ENCODE data around the gene GPC3. TPM values are rescaled to one million over a fixed set of nuclear protein-coding genes. Genes with fewer than 3 reads are reported as not detected.

Gene GPC3
- total RNA-seq, 1 experiment from 2014 or later = 0.24 TPM

- H3K4me1 ChIP-seq (ENCODE audit: insufficient read depth, low read length, poor library complexity, severe bottlenecking) = no peaks in the 10 kb centered on the region
- H3K4me3 ChIP-seq (ENCODE audit: low read depth, low read length, poor library complexity, severe bottlenecking) = no peak overlapping the region
- no peak for DNase-seq (ENCODE audit: low spot score)
- no TSS peak for BruUV-seq (replicated peaks)
- TF ChIP-seq CTCF (conservative IDR thresholded peaks at IDR 0.05; ENCODE audit: low read depth, low read length) = no peak
- TF ChIP-seq EZH2 (IDR thresholded peaks at IDR 0.05; ENCODE audit: borderline replicate concordance, low read depth, low read length, poor library complexity, severe bottlenecking) = no peak
- ChIA-PET POLR2A (ENCODE audit: low non-redundant PET) (no interaction called here), CTCF (interaction anchor here (0.6 kb wide), 1 partner anchor 303 kb away, joined by 4 read pairs; no protein-coding TSS in a partner anchor)
- no peaks in the 10 kb centered on the region for H3K36me3 ChIP-seq (ENCODE audit: insufficient read depth, low read length, poor library complexity, severe bottlenecking)
- H3K27me3 ChIP-seq (replicated peaks; ENCODE audit: insufficient read depth, low read depth, low read length, poor library complexity) = no peaks in the 10 kb centered on the region
- no peaks in the 10 kb centered on the region for H3K9me3 ChIP-seq (ENCODE audit: low read depth, low read length, poor library complexity, severe bottlenecking)
- H3K27ac ChIP-seq (ENCODE audit: low read depth, low read length, poor library complexity, severe bottlenecking) = no peak overlapping the region
- intact Hi-C loops (cut with micrococcal nuclease; ENCODE audit: unreplicated experiment) = no loop called here
Observed at GRCh38 chrX:133868250-133868649, 117.1 kb downstream of the GPC3 start.

- ChIA-PET CTCF (no interaction called here), POLR2A (ENCODE audit: low non-redundant PET) (no interaction called here)
- DNase-seq (ENCODE audit: low spot score) = no peak
- intact Hi-C loops (cut with micrococcal nuclease; ENCODE audit: unreplicated experiment) = no loop called here
- Histone ChIP-seq H3K9me3 (ENCODE audit: low read depth, low read length, poor library complexity, severe bottlenecking) (no peaks in the 10 kb centered on the region), H3K4me1 (ENCODE audit: insufficient read depth, low read length, poor library complexity, severe bottlenecking) (no peaks in the 10 kb centered on the region), H3K36me3 (ENCODE audit: insufficient read depth, low read length, poor library complexity, severe bottlenecking) (no peaks in the 10 kb centered on the region), H3K27me3 (replicated peaks; ENCODE audit: insufficient read depth, low read depth, low read length, poor library complexity) (no peaks in the 10 kb centered on the region), H3K4me3 (ENCODE audit: low read depth, low read length, poor library complexity, severe bottlenecking) (no peak overlapping the region), H3K27ac (ENCODE audit: low read depth, low read length, poor library complexity, severe bottlenecking) (no peak overlapping the region)
- BruUV-seq (replicated peaks) = no TSS peak
- no peak for TF ChIP-seq EZH2 (IDR thresholded peaks at IDR 0.05; ENCODE audit: borderline replicate concordance, low read depth, low read length, poor library complexity, severe bottlenecking)
- TF ChIP-seq CTCF (conservative IDR thresholded peaks at IDR 0.05; ENCODE audit: low read depth, low read length) = no peak
Observed at GRCh38 chrX:133865761-133866471, 119.5 kb downstream of the GPC3 start.

- no peak overlapping the region for H3K27ac ChIP-seq (ENCODE audit: low read depth, low read length, poor library complexity, severe bottlenecking)
- no peaks in the 10 kb centered on the region for H3K27me3 ChIP-seq (replicated peaks; ENCODE audit: insufficient read depth, low read depth, low read length, poor library complexity)
- POLR2A ChIA-PET (ENCODE audit: low non-redundant PET) = no interaction called here
- intact Hi-C loops (cut with micrococcal nuclease; ENCODE audit: unreplicated experiment) = no loop called here
- no peaks in the 10 kb centered on the region for H3K4me1 ChIP-seq (ENCODE audit: insufficient read depth, low read length, poor library complexity, severe bottlenecking)
- CTCF ChIA-PET = no interaction called here
- H3K36me3 ChIP-seq (ENCODE audit: insufficient read depth, low read length, poor library complexity, severe bottlenecking) = no peaks in the 10 kb centered on the region
- no peak overlapping the region for H3K4me3 ChIP-seq (ENCODE audit: low read depth, low read length, poor library complexity, severe bottlenecking)
- TF ChIP-seq CTCF (conservative IDR thresholded peaks at IDR 0.05; ENCODE audit: low read depth, low read length) (no peak), EZH2 (IDR thresholded peaks at IDR 0.05; ENCODE audit: borderline replicate concordance, low read depth, low read length, poor library complexity, severe bottlenecking) (no peak)
- BruUV-seq (replicated peaks) = no TSS peak
- no peaks in the 10 kb centered on the region for H3K9me3 ChIP-seq (ENCODE audit: low read depth, low read length, poor library complexity, severe bottlenecking)
- DNase-seq (ENCODE audit: low spot score) = no peak
Observed at GRCh38 chrX:133864236-133864635, 121.2 kb downstream of the GPC3 start.
